Stimulated activated CD4-positive, alpha-beta T cell treated with anti-CD3 and anti-CD28 coated beads, Interleukin-1b, Interleukin-23, amount 100 ng/mL, for 48 hours (primary cell): ENCODE data around the gene ZNF846.
"Not testable (repeated sequence)": the region's sequence is repeated elsewhere in the genome, so short reads cannot be mapped to it uniquely, and the experiment has no call there.

ENCODE experiments used
- DNase-seq: peaks from one replicate; pipeline ENCODE4 v3.0.0-alpha.2; 2020

Gene ZNF846

GRCh38 chr19:9782338-9782737, 13.8 kb upstream of the ZNF846 start:
- DNase-seq = no peak

DNA sequence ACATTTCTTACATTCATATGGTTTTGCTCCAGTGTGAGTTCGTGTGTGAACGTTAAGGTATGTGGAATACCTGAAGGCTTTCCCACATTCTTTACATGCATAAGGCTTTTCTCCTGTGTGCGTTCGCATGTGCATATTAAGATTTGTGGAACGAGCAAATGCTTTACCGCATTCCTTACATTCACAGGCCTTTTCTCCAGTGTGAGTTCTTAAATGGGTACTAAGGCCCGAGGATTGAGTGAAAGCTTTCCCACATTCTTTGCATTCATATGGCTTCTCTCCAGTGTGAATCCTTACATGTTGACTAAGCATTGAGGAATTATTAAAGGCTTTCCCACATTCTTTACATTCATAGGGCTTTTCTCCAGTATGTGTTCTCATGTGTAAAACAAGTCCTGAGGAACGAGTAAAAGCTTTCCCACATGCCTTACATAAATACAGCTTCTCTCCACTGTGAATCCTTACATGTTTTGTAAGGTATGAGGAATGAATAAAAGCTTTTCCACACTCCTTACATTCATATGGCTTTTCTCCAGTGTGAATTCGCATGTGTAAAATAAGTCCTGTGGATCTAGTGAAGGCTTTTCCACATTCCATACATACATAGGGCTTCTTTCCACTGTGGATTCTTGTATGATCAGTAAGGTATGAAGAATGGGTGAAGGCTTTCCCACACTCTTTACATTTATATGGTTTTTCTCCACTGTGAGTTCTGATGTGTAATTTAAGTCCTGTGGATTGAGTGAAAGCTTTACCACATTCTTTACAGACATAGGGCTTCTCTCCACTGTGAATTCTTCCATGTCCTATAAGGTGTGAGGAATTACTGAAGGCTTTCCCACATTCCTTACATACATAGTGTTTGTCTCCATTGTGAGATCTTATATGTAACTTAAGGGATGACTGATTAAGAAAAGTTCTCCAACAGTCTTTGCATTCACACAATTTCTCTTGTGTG, 10.7 kb downstream of the ZNF846 start:
- DNase-seq = no peak

DNA sequence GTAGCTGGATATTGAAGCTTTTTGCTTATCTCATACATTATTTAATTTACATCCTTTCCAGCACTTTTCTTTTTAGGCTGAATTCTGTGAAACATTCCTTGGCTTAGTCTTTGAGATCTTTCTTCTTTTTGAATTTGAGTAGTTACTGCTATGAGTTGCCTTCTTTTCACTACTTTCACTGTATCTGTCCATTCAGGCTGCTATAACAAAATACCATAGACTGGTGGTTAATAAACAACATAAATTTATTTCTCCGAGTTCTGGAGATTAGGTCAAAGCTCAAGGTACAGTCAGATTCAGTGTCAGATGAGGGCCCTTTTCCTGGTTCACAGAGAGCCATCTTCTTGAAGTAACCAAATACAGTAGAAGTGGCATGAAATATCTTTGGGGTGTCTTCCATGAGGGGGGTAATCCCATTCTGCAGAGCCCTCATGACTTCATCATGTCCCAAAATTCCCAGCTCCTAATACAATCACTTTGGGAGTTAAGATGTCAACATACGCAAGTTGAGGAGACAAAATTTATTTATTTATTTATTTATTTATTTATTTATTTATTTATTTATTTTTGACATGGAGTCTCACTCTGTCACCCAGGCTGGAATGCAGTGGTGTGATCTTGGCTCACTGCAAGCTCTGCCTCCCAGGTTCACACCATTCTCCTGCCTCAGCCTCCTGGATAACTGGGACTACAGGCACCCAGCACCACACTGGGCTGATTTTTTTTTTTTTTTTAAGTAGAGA, 15.7 kb downstream of the ZNF846 start:
- no peak for DNase-seq

DNA sequence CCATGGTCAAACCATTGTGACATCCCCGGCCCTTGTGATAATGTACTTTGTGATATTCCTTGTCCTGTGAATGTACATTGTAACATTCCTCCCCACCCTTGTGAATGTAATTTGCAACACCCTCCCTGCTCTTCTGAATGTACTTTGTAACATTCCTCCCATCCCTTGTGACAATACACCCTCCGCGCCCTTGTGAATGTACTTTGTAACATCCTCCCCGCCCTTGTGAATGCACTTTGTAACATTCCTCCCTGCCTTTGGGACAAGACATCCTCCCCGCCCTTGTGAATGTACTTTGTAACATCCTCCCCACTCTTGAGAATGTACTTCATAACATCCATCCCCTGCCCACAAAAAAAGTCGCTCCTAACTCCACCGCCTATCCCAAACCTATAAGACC, 17.1 kb downstream of the ZNF846 start:
- DNase-seq = no peak

DNA sequence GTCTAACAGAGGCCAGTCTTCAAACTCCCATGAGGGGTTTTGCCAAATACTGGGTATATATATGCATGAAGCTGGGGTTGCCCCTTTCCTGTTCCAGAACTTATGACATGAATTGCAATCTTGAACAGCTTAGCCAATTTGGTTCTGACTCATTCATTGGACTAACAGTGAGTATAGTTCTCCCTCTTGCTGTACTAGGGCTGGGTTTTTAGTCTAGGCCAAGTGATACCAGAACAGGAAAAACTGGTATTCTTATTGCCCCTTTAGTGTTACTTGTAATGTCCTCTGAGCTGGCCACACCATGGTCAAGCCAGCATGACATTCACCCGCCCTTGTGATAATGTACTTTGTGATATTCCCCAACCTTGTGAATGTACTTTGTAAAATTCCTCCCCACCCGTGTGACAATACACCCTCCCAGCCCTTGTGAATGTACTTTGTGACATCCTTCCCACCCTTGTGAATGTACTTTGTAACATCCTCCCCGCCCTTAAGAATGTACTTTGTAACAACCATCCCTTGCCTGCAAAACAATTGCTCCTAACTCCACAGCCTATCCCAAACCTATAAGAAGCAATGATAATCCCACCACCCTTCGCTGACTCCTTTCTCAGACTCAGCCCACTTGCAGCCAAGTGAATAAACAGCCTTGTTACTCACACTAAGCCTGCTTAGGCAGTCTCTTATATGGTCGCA, 26.9 kb downstream of the ZNF846 start:
- DNase-seq = no peak

- no peak for DNase-seq
These were observed 32.6 kb downstream of the ZNF846 start for GRCh38 chr19:9735986-9736385.

- not testable (repeated sequence) for DNase-seq
These were observed 38.5 kb downstream of the ZNF846 start for GRCh38 chr19:9730056-9730455.

- no peak for DNase-seq
These were observed 39.4 kb downstream of the ZNF846 start for GRCh38 chr19:9729162-9729561.

DNA sequence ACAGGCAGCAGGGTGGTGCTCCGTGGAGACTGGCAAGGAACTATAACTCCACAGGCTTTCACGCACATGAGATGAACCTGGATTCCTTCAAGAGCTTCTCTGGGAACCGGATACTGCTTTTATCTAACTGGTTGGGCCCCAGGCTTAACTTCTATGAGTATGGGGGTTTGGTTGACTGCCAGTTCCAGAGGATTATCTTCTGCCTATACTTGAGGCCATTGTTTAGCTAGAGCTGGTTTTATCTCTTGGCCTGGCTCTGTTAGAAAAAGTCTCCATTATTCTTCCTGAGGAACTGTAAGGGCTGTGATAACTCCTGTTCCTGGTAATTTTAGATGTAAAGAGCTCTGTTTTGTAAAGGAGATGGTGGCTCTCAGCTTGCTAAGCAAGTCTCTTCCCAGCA, 40.9 kb downstream of the ZNF846 start:
- DNase-seq = no peak

DNA sequence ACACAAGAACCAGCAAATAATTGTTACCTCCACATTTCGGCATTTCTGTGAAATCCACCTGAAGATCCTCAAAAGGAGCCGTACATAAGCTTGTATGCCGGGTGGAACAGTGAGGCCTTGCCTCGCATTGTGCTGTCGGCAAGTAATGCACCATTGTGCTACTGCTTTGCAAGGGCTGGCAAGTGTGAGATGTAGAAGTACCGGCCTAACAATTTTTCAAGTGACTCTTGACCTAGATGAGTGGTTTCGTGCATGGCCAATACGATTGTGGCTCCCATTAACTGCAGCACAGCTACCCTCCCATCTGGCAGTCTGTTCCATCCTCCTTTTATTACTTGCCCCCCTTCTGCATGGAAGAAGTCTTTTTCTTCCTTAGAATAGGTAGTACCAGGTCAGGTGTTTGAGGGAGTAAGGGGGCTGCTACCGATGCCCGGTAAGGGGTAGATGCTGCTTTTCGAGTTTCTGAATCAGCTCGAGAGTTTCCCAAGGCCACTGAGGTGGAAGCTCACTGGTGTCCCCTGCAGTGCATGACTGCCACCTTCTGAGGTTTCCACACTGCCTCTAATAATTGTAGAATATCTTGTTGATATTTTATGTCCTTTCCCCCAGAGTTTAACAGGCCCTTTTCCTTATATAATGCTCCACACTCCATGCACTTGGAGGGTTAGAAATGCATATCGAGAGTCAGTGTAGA, 42.9 kb downstream of the ZNF846 start:
- not testable (repeated sequence) for DNase-seq

- DNase-seq = no peak
These were observed 44.4 kb downstream of the ZNF846 start for GRCh38 chr19:9724157-9724556.

DNA sequence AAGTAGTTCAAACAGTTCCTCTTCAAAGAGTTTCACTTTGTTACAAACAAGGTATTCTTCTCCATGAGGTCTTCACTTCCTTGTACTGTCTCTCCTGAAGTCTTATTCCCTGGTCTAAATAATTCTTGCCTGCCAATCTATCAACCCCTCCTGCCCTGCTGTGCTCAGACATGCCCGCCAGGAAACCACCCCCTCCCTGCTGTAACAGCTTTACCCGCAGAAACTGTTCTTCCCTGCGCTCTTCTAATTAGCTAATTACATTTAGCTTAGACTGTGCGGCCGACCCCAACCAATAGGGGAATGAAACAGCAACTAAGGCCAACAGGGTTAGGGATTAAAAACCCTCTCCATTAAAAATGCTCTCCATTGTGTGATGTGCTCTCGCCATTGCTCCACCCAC, 46.7 kb downstream of the ZNF846 start:
- DNase-seq = no peak

- DNase-seq = no peak
These were observed 48.0 kb downstream of the ZNF846 start for GRCh38 chr19:9720541-9720940.

- DNase-seq = no peak
These were observed 56.7 kb downstream of the ZNF846 start for GRCh38 chr19:9711815-9712214.

GRCh38 chr19:9709305-9709704, 59.2 kb downstream of the ZNF846 start:
- DNase-seq = no peak

GRCh38 chr19:9705836-9706235, 62.7 kb downstream of the ZNF846 start:
- DNase-seq = no peak

DNA sequence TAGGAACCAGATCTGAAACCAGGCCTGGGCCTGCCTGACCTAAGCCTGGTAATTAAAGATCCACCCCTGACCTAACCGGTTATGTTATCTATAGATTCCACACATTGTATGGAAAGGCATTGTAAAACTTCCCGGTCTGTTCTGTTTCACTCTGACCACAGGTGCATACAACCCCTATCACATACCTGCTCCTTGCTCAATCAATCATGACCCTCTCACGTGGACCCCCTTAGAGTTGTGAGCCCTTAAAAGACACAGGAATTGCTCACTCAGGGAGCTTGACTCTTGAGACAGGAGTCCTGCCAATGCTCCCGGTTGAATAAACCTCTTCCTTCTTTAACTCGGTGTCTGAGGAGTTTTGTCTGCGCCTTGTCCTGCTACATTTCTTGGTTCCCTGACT, 66.4 kb downstream of the ZNF846 start:
- no peak for DNase-seq
